Activated T-cell treated with anti-CD3 and anti-CD28 coated beads for 1 hour (primary cell): ENCODE results near the gene PYGM.
"Not testable (repeated sequence)": the region's sequence is repeated elsewhere in the genome, so short reads cannot be mapped to it uniquely, and the experiment has no call there.

Experiments
- DNase-seq: peaks from one replicate; pipeline ENCODE4 v3.0.0-alpha.2; 2020; ENCODE audit warnings: low read depth

PYGM gene

DNA sequence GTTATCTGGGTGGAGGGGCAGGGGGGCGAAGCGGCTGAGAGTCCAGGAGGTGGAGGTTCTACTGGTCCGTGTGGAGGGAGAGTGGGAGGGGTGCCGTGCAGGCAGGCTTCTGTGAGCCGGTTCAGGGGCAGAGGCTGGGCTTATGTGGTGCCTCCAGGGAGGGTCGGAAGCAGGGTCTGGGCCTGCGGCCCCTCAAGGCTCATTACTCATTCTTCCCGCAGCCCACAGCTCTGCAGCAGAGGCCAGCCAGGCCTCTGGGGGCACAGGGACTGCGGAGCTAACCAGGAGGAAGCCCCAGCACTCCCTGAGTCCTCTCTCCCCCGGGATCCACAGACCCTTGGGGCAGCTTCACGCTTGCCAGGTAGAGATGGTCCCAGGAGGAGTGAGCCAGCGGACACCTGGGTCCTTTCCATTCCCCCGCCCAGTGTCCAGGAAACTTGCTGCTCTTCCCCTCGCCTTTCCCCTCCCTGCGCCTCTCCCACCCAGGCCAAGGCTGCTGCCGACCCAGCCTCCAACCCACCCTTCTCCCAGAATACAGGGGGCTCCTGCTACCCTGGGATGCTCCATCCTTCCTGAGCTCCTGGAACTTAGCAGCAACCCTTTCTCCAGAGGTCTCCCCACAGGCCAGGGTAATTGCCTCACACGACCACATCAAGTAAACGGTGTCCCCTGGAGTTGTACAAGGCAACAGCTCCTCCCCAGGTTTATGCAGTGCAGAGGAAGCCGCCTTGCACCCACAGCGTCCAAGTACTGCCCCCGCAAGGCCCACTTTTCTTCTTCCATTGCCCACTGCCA lies 43.1 kb downstream of the PYGM start:
- no peak for DNase-seq

DNA sequence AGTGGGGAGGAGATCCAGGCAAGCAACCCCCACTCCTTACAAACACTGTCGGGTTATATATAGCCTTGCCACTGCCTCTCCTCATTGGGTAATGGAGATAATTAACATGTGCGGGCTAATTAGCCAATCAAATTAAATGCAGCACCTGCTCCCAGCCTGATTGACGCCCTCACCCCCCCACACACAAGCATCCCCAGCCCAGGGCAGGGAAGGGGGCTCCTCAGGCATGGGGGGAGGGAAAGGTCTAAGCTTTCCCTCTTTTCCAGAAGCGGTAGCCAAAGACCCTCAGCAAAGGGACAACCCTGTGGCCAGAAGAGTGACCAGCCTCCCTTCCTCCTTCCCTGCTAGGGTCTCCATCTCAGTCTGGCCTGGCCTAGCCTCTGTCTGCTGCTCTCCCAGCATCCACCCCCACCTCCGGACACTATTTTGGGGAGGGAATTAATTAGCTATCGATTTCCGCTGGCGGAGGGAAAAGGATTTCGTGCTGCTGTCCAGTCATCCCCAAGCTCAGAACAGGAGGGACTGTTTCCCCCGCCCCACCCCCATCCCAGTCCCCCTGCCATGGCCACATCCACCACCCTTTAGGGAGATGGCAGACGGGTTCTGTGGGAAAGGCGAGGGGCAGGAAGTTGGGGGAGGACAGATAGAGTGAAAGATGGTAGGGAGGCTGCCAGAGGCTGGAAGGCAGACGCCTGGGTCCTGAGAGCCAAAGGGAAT lies 43.9 kb downstream of the PYGM start:
- DNase-seq: no peak

DNA sequence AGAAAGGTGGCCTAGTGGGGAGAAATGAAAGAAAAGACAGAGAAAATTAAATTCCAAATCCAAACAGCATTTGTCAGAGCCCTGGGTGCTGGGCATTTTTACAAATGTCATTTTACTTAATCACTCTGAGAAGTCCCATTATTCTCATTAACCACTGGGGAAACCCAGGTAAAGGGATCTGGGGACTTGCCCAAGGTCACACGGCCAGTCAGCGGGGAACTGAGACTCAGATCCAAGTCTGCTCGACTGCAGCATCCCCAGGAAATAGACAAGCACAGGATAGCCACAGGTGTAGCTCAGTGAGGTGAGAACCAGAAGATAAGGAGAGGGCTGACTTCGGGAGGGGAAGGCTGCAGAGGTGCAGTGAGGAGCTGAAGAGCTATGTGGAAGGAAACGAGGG lies 44.7 kb downstream of the PYGM start:
- DNase-seq: no peak

DNA sequence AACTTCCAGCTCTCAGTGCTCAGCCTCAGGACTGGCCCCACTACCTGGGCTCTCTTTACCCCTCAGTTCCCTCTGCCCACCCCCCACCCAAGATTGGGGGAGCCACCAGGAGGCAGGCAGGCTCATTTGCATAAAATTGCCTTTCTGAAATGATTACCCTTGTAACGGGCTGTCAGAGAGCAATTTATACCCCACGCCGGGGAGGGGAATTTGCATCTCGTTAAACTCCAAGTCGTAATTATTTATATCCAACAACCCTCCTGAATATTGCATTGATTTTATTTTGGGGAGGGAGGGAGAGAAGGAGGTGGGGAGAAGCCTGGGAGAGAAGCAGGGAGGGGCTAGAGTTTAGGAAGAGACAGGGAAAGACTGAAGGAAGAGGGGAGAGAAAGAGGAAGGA lies 45.1 kb downstream of the PYGM start:
- DNase-seq: no peak

DNA sequence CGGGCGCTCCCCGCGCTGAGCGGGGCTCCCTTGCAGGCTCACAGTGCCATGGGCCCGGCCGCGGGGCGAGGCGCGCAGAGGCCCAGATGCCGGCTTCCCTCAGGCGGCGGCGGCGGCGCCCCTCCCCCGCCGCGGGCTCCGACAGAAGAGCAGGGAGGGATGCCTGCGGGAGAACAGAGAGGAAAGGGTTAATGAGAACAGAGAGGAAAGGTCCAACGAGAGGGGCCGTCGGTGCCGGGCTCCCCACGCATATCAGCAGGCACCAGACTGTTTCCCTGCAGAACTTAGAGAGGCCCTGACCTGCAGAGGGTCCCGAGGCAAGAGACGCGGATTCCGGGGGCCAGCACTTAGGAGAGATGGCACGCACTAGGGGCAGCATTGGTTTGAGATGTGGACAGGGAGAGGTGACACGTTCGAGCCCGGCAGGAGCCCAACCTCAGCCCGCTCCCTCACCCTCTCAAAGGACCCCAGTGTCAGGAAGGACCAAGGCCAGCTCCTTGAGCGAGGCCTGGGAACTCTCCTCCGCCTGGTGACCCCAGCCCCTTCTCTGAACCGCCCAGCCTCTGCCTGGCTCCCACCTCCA lies 45.9 kb downstream of the PYGM start:
- no peak for DNase-seq

DNA sequence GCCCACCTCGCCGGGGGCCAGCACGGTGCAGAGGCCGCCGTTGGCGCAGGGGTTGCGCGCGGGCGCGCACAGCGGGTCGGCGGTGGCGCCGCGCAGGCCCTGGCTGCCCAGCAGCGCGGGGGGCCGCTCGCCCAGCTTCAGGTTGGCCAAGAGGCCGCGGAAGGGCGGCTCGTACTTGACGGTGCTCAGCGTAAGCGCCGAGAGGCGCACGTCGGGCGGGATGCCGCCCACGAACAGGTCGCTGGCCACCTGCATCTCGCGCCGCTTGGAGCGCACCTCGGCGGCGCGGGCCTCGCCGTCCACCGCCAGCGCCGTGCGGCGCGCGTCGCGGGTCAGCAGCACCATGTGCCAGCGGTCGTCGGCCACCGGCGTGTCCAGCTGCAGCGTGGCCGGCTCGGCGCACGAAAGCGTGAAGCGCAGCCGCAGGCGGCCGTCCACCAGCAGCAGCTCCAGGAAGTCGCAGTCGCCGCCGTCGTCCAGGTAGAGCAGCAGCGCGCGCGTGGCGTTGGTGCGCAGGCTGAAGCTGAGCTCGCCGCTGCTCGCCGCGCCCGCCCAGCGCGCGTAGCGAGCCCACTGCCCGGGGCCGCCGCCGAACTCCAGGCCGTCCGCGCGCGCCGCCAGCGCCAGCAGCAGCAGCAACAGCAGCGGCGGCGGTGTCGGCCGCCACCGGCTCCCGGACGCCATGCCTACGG lies 46.6 kb downstream of the PYGM start:
- DNase-seq: no peak

DNA sequence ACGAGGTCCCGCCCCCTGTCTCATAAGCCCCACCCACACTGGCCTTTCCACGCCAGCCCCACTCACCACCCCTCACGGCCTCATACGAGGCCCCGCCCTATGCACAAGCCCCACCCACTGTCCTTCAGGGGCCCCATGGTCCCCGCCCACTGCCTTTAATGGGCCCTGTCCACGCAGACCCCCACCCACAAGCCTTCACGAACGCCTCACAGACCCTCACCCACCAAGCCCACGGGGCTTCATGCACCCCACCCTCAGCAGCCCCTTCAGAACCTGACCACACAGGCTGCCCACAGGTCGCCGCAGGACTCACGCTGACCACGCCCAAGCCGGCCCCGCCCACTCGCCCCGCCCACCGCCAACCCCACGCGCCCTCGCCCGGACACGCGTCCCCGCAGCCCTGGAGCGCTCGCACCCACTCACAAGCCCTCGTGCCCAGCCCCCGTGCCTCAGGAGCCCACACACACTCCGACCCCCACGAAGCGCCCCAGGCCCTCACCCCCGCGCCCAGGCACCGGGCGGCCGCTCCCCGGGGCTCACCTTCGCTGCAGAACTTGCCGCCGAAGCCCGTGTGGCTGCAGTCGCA lies 47.3 kb downstream of the PYGM start:
- no peak for DNase-seq

DNA sequence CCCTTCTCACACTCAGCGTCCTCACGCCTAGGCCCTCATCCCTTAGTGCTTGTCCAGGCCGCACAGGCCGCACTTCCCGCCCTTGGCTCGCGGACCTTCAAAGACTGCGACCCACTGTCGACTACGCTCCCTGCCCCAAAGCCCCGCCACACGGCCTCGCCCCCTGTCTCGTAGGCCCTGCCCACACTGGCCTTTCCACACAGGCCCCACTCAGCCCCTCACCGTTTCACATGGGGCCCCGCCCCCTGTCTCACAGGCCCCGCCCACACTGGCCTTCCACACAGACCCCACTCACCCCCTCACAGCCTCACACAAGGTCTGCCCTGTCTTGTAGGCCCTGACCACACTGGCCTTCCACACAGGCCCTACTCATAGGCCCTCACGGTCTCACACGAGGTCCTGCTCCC lies 47.8 kb downstream of the PYGM start:
- DNase-seq: no peak

DNA sequence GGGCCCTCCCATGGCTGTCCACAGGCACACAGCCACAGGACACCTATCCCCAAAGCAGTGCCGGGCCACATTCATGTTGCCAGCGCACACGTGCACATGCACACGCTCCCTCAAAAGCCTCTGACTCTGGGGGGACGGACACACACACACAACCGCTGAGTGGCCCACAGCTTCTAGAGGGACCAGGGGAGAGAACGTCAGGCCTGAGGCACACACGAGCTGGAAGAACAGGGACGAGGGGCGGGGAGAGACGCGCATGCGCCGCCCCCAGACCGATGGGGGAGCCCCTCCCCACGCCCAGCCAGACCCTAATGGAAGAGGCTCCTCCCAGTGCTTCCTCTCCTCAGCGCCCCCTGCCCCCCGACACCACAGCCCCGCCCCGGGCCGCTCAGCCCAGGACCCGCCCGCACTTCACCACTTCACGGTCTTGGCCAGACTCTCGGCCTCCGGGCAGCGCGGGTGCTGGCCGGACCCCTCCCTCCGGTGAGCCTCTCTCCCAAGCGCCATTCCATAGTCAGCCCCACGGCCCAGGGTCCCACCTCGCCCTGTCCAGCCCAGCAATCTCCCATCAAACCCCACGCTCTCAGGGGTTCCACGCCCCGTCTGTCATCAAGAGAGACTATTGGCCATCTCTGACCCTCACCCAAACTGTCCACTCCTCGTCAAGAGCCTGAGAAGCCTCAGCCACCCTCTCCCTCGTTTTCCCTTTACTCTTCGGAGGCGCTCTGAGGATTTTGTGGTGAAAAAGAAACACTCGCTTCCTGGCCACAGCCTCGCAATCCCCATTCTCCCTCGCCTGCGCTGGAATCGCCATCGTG lies 48.4 kb downstream of the PYGM start:
- DNase-seq: no peak

DNA sequence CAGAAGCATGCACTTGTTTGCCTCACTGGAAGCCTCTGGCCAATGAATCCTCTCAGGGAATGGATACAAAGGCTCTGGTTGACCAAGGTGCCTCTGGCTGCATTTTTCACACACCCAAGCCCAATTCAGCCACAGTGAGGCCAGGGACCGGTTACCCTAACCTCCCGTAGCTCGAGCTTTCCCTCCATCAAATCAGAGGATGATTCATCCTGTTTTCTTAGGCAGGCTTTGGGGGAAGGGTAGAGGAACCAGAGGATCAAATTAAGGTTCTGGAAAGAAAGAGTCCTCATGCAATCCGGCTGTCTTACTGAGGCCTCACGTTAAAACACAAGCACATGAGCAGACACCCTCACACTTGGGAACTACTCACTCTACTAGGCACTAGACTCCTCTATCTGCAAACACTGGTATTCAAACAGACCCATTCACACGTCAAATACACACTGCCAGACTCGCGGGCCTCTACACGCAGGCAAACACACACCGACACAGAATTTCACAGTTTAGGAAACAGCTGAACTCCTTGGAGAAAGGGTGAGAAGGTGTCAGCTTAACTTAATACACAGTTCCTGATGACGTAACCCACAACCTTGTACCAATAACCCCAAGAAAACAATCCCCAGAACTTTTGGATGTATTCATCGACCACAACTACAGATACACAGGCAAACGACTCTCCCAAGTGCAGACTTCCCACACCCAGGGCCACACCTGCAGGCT lies 49.2 kb downstream of the PYGM start:
- no peak for DNase-seq

DNA sequence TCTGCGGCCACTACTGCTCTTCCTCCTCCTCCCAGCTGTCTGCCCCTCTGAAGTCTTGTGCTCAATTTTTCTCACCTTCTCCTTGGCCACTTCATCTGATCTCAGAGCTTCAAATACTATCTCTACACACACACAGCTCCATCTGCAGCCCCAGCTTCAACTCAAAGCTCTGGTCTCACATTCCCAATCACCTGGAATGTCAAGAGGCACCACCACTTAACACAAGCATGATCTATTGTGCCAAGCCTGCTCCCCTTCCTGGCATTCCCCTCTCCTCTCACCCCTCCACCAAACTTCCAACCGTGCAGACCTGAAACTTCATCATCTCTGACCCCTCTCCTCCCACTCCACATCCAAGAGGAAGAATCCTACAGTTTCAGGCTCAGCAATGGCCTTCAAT lies 54.3 kb downstream of the PYGM start:
- DNase-seq: no peak

DNA sequence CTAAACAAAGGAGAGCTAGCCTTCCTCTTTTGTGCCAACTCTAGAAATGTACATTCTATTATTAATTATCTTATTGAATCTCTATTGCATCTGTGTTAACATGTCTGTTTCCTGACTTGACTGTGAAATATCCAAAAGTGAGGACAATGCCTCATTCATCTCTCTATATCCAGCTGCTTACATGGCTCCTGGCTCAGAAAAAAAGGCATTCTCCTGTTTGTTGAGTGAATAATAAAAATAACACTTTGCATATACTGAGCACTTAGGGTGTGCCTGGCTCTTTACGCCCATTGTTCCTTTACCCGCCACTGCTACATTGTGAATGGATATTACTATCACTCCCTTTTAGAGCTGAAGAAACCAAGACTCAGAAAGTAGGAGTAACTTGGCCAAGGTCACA lies 56.7 kb downstream of the PYGM start:
- DNase-seq: no peak

DNA sequence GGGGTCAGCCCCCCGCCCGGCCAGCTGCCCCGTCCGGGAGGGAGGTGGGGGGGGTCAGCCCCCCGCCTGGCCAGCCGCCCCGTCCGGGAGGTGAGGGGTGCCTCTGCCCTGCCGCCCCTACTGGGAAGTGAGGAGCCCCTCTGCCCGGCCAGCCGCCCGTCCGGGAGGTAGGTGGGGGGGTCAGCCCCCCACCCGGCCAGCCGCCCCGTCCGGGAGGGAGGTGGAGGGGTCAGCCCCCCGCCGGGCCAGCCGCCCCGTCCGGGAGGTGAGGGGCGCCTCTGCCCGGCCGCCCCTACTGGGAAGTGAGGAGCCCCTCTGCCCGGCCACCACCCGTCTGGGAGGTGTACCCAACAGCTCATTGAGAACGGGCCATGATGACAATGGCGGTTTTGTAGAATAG lies 57.8 kb downstream of the PYGM start:
- not testable (repeated sequence) for DNase-seq

DNA sequence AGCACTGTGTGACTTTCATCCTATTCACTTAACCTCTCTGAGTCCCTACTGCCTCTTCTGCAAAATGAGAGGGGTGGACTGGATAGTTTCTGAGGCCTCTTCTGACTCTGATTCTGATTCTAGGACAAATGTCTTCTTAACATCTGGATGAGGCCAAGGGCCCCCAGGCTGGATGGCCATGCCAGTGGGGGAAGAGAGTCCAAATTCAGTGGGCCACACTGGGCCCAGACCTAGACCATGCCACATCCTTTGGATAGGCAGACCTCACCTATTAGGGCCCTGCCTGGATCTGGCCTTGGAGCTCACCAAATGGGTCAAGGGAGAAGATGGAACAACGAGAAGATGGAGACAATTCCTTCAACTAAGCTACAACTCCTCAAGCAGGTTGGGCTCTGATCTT lies 61.3 kb downstream of the PYGM start:
- DNase-seq: no peak

DNA sequence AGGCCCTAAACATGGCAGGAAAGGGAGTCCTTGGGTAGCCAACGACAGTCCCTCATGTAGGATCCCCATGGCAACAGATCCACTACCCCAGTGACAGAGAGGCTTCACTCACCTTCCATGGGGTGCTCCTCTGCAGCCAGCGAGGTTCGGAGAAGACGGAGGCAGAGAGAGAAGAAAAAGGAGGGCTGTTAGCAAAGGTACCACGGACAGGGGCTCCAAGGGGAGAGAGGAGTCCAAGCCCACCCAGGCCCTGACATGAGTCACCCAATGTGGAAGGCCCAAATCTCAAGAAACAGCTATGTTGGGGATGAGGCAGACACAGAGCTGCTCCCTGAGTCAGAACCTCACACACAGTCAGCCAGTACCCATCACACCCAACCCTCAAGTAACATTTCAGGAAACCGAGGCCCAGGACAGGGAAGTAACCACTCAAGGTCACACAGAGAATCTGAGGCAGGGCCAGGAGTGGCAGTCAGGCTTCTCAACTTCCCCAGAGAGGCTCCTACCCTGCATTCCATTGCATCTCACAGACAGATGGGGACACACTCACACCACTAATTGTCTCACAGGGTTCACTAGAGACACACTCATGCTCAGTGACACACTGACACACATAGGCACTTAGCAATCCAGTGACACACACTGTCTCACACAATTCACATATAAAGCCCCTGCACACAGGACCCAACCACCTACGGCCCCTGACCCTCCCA lies 62.0 kb downstream of the PYGM start:
- no peak for DNase-seq
